A549 treated with AZD9567 at 1 μM for 4 hours (cell line): Measurements from ENCODE around the gene SERF1B. TPM values are rescaled to one million over a fixed set of nuclear protein-coding genes. Genes with fewer than 3 reads are reported as not detected.

Experiments used
- total RNA-seq: library from RNA; stranded (reverse); fragments of 200-300 nt; extraction: Qiagen RNA extraction; gene quantifications from 5 replicates; pipeline ENCODE4 v1.2.3, GENCODE V29; 2022; ENCODE audit not compliant: insufficient read depth

The SERF1B gene
- total RNA-seq = 66.2 to 91.9 TPM (median 68.5 TPM) in 5 replicates

DNA sequence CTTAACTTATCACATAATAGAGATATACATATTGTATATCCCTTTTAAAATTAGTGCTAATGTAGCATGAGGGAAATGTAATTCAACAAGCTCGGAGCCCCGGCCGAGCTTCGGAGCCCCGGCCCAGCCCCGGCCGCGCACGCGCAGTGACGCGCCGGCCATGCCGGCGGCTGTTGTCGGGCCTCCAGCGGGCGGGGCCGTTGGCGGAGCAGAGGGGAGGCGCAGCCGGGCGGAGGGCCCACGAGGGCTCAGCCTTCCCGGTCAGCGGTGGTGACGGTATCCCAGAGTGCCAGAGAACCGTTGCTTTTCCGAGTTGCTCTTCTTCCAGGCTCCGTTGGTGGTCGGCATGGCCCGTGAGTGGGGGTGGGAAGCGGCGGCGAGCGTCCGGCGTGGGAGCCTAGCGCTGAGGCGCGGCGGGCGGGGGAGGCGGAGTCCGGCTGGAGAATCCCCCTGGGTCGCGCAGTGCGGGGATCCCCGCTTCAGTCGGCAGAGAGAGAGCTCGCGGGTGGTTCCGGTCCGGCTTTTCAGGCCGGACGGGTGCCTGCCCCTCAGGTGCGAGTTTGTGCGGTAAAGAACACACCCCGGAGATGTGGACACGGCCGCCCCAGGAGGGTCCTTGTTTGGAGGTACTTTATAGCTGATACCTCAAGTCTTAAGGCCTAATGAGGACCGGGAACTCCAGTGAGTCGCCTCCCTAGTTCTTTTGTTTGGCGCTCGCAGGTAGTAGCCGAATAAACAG is at the start of gene SERF1B:
TSS of gene SERF1B (plus strand) at position 146 of the 739 bp plus-strand sequence. CDS start at position 347, 201 bp downstream.

Other genes starting within 250 kb of the SERF1B start
- 37.1 to 46.6 TPM (median 41.7 TPM) in 5 replicates for gene SMN2, start 24.4 kb downstream of the SERF1B start, total RNA-seq